ENCODE data around the gene SMYD1.
"Not testable (repeated sequence)": the region's sequence is repeated elsewhere in the genome, so short reads cannot be mapped to it uniquely, and the experiment has no call there.

Gene SMYD1

GRCh38 chr2:88067598-88067997 is at the start of gene SMYD1:
TSS of gene SMYD1 (plus strand) at chr2:88067825. CDS start at chr2:88067865, 40 bp downstream.
- DNase-seq: no peak

- DNase-seq: not testable (repeated sequence)
Observed at GRCh38 chr2:88018077-88018805, 49.4 kb upstream of the SMYD1 start.

DNA sequence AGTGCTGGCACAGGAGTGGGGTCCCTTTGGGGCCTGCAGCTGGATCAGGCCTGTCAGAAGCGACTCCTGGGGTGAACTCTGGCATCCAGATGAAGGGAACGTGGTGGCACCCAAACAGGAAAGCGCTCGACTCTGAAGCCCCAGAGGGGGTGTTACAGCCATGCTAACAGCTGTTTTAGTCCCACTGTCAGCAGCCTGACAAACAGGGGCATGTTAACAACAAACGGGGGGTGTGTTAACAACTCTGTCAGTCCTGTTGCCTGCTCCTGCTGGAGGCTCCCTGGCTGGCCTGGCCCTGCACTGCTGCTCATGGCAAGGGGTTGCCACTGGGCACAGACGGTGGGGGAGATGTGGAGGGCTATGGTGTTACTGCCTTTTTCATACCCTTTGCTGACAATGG is 48.7 kb upstream of the SMYD1 start:
- no peak for DNase-seq

DNA sequence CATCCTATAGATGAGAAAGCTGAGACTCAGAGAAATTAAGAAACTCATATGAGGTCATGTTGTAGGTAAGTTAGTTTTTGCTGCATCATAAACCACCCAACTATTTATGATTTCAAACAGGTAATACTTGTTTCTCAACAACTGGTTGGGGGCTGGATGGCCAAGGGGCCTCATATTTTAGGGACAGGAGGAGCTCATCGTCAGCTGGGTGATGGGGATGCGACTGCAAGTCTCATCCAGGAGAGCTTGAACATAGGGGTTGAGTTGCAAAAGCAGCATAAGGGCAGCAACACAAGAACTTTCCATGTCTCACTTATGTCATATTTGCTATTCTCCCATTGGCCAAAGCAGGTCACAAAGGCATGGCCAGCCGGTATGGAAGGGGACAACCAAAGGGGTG is 47.6 kb upstream of the SMYD1 start:
- no peak for DNase-seq

GRCh38 chr2:88022669-88022921 is 45.0 kb upstream of the SMYD1 start:
- no peak for DNase-seq

DNA sequence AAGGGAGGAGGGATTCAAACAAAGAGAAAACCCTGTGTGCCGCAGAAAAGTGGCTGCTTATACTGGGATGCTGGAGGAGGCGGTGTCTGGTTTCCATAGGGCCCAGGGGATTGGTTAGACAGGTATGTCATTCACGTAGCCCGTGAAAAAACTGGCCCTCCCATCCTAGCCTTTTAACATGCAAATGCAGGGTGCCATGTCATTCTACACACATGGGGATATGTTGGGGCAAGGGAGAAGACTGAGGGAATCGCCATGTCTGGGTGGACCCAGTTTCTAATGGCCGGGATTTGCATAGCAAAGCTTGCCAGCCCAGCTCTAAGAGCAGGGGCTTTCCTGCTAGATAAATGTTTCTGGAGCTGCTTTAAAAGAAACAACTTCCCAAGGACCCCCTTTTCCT is 43.1 kb upstream of the SMYD1 start:
- no peak for DNase-seq

DNA sequence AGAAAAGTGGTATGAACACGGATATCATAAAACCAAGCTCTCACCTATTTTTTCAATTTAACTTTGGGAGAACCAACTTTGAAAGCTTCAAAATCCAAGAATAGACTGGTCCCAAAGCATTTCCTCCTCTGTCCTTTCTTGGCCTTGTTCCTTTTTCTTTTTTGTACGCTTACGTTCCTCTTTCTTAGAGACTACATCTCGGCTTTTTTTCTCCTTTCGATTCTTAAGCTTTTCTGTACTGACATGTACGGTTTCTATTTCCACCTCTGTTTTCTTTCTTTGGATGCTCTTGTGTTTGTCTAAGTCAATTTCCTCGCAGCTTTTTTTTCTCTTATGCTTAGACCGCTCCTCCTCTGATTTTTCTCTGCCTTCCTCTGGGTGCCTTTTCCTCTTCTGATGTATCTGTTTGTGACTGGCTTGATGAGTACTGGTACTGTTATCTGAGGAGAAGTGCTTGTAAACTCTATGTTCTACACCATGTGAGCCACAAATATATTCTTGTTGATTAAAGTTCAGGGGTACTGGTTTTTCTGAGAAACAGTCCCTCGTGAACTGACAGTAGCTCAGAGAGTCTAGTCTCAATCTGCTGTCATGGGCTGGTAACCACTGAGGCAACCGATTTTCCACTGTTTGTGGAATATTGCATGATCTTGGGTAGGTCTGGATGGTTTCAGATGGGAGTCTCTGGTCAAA is 39.8 kb upstream of the SMYD1 start:
- no peak for DNase-seq

DNA sequence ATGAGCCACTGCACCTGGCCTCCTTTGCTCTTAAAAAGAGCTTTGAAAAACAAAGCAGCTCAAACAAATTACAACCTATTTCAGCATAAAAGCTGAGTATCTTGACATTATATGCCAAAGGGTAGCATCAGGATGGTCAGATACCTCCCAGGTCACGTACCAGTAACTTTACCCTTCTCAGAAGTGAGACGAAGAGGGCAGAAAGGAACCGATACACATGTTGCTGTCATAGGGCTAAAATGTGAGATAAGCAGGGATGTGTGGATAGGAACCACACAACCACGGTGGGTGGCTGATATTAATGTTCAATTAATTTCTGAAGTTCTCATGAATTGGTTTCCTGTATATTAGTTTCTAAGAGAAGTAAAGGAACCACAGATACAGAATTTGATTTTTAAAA is 38.7 kb upstream of the SMYD1 start:
- DNase-seq: no peak

DNA sequence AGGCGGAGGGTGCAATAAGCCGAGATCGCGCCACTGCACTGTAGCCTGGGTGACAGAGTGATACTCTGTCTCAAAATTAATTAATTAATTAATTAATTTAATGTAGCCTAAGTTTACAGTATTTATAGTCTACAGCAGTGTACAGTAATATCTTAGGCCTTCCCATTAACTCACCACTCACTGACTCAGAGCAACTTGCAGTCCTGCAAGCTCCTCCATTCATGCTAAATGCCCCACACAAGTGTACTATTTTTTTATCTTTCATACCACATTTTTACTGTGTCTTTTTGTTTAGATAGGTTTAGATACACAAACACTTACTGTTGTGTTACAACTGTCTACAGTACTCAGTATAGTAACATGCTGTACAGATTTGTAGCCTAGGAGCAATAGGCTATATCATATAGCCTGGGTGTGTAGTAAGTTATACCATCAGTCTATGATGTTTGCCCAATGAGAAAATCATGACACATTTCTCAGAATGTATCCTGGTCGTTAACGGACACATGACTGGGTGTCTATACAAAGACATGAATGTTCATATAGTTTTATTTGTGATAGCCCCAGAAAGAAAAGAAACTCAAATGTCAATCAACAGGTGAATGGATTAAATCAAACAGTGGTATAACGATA is 35.4 kb upstream of the SMYD1 start:
- no peak for DNase-seq

DNA sequence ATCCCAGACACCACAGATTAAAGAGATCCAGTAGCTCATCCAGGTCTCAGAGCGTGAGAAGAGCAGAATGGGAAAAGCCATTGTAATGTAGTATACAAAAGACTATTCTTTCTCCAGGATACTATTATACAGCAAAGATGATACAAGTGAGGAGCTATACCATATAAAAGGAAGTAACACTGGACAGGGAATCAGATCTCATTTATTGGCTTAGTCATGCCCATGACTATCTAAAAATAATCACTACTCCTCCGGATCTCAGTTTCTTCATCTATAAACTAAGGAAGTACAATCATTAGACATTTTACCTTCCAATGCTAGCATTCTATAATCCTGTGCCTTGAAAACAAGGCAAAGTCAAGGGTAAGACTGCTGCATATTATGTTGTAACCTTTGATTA is 31.4 kb upstream of the SMYD1 start:
- no peak for DNase-seq

DNA sequence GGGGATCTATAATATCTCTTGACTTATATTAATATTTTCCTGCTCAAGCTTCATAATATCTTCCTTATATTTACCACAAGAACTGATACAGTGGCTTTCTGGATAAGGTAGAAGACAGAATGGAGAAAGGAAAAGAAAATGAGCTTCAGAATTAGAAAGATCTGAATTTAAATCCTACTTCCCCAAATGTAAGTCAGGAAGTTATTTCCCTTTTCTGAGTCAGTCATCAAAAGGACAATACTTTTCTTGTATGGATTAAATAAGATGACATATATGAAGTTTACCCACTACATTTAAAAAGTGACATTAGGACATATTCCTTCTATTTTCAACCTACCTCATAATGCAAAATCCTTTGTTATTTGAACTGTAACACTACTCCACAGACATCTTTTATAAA is 31.0 kb upstream of the SMYD1 start:
- no peak for DNase-seq

- no peak for DNase-seq
Observed at GRCh38 chr2:88038263-88039105, 29.1 kb upstream of the SMYD1 start.

DNA sequence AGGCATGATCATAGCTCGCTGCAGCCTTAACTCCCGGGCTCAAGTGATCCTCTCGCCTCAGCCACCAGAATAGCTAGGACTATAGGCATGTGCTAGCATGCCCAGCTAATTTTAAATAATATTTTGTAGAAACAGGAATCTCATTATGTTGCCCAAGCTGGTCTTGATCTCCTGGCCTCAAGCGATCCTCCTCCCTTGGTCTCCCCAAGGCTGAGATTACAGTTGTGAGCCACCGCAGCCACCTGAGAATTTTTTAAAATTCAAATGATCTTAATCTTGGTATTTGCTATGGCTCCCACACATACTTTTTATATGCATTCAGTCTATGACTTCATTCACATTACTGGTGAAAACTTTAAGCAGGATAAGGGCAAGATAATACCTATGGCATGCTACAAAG is 25.1 kb upstream of the SMYD1 start:
- no peak for DNase-seq

DNA sequence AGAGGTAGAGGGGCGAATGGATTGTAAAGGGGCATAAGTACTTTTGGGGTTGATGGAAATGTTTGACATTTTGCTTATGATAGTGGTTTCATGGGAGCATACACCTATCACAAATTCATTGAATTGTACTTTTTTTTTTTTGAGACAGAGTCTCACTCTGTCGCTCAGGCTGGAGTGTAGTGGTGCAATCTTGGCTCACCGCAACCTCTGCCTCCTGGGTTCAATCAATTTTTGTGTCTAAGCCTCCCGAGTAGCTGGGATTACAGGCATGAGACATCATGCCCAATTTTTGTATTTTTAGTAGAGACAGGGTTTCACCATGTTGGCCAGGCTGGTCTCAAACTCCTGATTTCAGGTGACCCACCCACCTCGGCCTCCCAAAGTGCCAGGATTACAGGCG is 22.1 kb upstream of the SMYD1 start:
- DNase-seq: not testable (repeated sequence)

DNA sequence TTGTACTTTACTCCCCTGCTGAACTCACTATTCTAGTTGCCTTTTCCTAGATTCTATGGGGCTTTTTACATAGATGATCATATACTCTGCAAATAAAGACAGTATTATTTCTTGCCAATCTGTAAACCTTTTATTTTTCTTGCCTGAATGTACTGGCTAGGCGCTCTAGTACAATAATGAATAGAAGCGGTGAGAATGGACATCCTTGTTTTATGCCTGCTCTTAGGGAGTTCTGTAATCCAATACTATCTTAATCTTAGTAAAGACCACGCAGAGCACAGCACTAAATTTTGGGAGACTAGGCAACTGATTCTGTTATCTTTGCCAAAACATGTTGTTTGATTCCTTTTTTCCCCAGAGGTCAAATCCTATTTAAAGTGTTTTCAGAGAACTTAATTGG is 19.1 kb upstream of the SMYD1 start:
- DNase-seq: no peak

GRCh38 chr2:88049622-88050021 is 18.0 kb upstream of the SMYD1 start:
- DNase-seq: no peak

DNA sequence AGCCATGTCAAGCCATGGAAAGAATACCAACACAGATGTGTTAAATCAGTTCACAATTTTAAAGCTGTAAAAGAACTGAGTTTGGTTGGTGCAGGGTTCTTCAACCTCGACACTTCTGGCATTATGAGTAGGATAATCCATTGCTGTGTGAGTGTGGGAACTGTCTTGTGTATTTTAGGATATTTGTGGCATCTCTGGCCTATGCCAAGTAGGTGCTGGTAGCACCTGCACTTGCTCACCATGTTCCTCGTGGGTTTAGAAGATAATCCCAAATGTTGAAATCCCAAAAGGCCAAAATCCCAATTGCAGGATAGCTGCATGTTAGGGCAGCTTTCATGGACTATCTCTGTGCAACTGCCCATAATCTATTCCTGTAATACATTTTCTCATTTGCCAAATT is 15.8 kb upstream of the SMYD1 start:
- no peak for DNase-seq

GRCh38 chr2:88053296-88053695 is 14.3 kb upstream of the SMYD1 start:
- DNase-seq: no peak

GRCh38 chr2:88053934-88054781 is 13.5 kb upstream of the SMYD1 start:
- no peak for DNase-seq

DNA sequence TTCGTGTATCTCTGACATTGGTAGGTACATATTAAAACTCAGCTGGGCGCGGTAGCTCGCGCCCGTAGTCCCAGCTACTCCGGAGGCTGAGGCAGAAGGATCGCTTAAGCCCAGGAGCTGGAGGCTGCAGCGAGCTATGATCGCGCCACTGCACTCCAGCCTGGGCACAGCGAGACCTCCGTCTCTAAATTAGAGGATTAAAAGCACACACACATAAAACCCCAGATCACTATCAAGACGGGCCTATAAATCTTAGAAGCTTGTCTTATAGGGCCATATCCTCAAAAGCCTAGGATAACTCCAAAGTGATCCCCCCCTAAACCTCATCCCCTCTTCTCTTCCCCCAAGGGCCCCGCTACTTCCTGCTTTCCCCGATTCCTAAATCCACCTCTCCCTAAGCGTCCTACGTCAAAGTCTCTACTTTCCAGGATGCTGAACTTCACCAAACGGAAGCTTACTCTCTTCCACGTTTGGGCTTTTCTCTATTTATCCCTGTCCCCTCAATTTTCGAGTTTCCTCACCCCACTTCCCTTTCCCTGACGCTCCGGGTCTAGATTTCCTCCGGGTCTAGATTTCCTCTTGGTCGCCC is 12.7 kb upstream of the SMYD1 start:
- DNase-seq: no peak

GRCh38 chr2:88055371-88056128 is 12.1 kb upstream of the SMYD1 start, which contains the start of gene KRCC1:
TSS of gene KRCC1 (minus strand) at chr2:88055783. CDS start at chr2:88028563, 27,220 bp downstream.
- peak; percentile 79 to 90 (median 82) for DNase-seq

Measured in activated naive CD4-positive, alpha-beta T cell (primary cell).